ENCODE measurements around the gene FOXQ1. TPM values are rescaled to one million over a fixed set of nuclear protein-coding genes. Genes with fewer than 3 reads are reported as not detected.

The FOXQ1 gene
- total and polyA plus RNA-seq, 8 donors, result 1.4 to 14.8 (median 3.6) TPM

- H3K27ac ChIP-seq, result no peak overlapping the region
- no peak for TF ChIP-seq CTCF (IDR thresholded peaks at IDR 0.05)
- H3K9me3 ChIP-seq, result no peaks in the 10 kb centered on the region
- H3K4me1 ChIP-seq, result no peaks in the 10 kb centered on the region
- no peak overlapping the region for H3K4me3 ChIP-seq
- no peak for FAIRE-seq
- ATAC-seq, result no peak
- no peaks in the 10 kb centered on the region for H3K27me3 ChIP-seq
- 69 to 78% methylated on average over 3 of the region's 3 CpGs for WGBS, 2 donors
- no peak for DNase-seq
- H3K36me3 ChIP-seq, result no peaks in the 10 kb centered on the region
- intact Hi-C loops (cut with DNase I), result loop anchor here in 1 of 3 donors (10.0 kb wide), 1 partner anchor 407 kb away; no protein-coding TSS in a partner anchor
Measured at GRCh38 chr6:1322156-1322555, 10.3 kb downstream of the FOXQ1 start.

DNA sequence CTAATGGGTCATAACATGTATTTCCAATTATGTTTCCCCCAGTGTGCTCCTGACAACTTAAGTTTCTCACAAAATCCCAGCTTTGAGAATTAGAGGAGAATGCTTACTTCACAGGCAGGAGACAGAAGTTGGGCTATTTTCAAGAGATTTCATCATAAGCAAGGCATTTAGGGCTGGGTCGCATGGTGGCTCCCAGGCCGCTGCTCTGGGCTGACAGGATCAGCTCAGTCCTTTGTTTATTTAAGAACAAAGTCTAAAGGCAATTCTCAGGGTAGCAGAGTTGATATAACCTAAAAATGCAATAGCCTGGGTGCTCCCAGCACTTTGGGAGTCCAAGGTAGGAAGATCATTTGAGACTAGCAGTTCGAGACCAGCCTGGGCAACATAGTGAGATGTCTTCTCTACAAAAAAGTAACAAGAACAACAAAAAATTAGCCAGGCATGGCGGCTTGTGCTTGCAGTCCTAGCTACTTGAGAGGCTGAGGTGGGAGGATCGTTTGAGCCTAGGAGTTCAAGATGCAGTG is 10.9 kb downstream of the FOXQ1 start:
- DNase-seq (no peak), FAIRE-seq (no peak), ATAC-seq (peak in 3 of 4 donors; percentile 42 to 66 (median 44))
- no peak for TF ChIP-seq CTCF (IDR thresholded peaks at IDR 0.05)
- Histone ChIP-seq H3K36me3 (no peaks in the 10 kb centered on the region), H3K4me1 (no peaks in the 10 kb centered on the region), H3K27me3 (no peaks in the 10 kb centered on the region), H3K4me3 (no peak overlapping the region), H3K27ac (peak overlapping the region in 1 of 4 donors; percentile 27), H3K9me3 (no peaks in the 10 kb centered on the region)
- WGBS, 2 donors, result 64 to 71% methylated on average over 5 of the region's 5 CpGs
- intact Hi-C loops (cut with DNase I), result loop anchor here in 1 of 3 donors (10.0 kb wide), 1 partner anchor 408 kb away; no protein-coding TSS in a partner anchor

DNA sequence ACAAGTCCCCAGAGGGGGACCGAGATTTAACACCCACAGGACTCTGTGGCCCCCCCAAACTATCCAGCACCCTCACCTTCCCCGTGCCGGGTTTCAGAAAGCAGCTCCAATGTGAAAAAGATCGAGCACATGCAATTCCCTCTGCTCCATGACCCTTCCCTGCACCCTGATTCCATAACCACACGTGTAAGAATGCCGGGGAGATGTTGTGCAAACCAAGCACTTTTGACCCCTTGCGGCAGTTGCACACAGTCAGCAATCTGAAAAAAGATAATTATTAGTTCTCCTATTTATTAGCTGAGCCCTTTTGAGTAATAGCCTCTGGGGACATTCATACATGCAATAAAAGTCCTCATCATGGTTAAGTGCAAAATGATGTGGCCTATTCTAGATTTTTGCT is 13.0 kb downstream of the FOXQ1 start:
- no peak for TF ChIP-seq CTCF (IDR thresholded peaks at IDR 0.05)
- Histone ChIP-seq H3K36me3 (no peaks in the 10 kb centered on the region), H3K4me3 (no peak overlapping the region), H3K27me3 (no peaks in the 10 kb centered on the region), H3K9me3 (no peaks in the 10 kb centered on the region), H3K4me1 (no peaks in the 10 kb centered on the region), H3K27ac (no peak overlapping the region)
- 87 to 88% methylated on average over 7 of the region's 7 CpGs for WGBS, 2 donors
- DNase-seq, result peak in 1 of 6 donors; percentile 17
- no peak for FAIRE-seq
- intact Hi-C loops (cut with DNase I), result loop anchor here in 1 of 3 donors (10.0 kb wide), 1 partner anchor 410 kb away; no protein-coding TSS in a partner anchor
- ATAC-seq, result no peak

GRCh38 chr6:1325461-1326309 is 13.8 kb downstream of the FOXQ1 start:
- peak; percentile 48 to 71 (median 61) for ATAC-seq
- Histone ChIP-seq H3K4me1 (no peaks in the 10 kb centered on the region), H3K27me3 (no peaks in the 10 kb centered on the region), H3K9me3 (no peaks in the 10 kb centered on the region), H3K36me3 (no peaks in the 10 kb centered on the region), H3K4me3 (no peak overlapping the region), H3K27ac (no peak overlapping the region)
- intact Hi-C loops (cut with DNase I), result loop anchor here in 1 of 3 donors (10.0 kb wide), 1 partner anchor 411 kb away; no protein-coding TSS in a partner anchor
- no peak for TF ChIP-seq CTCF (IDR thresholded peaks at IDR 0.05)
- FAIRE-seq, result no peak
- 68 to 80% methylated on average over 6 of the region's 6 CpGs for WGBS, 2 donors
- DNase-seq, result peak in 1 of 6 donors; percentile 82
